ENCODE results near the gene PSMB3. TPM values are rescaled to one million over a fixed set of nuclear protein-coding genes. Genes with fewer than 3 reads are reported as not detected.
A peak's percentile ranks its signal among the peaks of the same experiment; 100 is the strongest.

The PSMB3 gene
- total and polyA plus RNA-seq, 10 donors, result 119 to 235 (median 172) TPM

DNA sequence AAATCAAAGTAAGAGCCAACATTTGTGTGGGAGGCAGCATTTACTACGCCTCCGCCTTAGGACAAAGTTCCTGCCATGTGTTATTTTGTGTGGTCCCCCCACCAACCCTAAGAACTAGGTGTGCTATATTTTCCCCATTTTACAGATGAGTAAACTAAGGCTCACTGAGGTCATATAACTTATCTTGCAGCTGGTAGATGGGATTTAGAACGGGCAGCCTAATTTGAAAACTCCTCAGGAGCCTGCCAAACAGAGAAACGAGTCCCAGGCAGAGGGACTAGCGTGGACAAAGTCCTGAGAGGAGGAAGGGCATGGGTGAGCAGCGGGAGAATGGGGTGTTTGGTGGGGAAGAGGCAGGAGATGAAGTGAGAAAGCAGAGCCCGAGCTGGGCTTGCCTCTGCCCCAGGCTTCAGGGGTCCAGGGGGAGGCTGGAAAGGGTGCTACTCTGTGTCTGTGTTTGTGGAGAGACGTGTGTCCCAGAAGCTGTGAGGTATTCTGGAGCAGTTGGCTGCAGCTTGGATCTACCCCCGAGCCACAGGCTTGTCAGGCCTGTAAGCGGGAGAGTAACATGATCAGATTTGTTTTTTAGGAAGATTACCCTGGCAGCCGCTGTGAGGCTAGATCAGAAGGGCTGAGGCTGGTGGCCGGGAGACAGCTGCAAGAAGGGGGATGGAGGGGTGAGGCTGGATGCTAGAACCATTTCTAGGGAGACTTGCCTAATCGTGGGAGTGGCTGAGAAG, 42.5 kb upstream of the PSMB3 start:
- peaks cover 11 to 71% (median 30%) of the 10 kb centered on the region in 6 donors for H3K4me1 ChIP-seq
- peaks cover 0 to 8% (median 0%) of the 10 kb centered on the region in 7 donors for H3K27me3 ChIP-seq (replicated peaks in 1 of 7)
- peaks cover 5 to 80% (median 68%) of the 10 kb centered on the region in 6 donors for H3K36me3 ChIP-seq
- no peak overlapping the region for H3K4me3 ChIP-seq
- no peak overlapping the region for H3K27ac ChIP-seq
- no peak for DNase-seq
- TF ChIP-seq POLR2A (IDR thresholded peaks at IDR 0.05) (no peak), POLR2AphosphoS5 (IDR thresholded peaks at IDR 0.05) (no peak)
- TF ChIP-seq, protein P1, sequence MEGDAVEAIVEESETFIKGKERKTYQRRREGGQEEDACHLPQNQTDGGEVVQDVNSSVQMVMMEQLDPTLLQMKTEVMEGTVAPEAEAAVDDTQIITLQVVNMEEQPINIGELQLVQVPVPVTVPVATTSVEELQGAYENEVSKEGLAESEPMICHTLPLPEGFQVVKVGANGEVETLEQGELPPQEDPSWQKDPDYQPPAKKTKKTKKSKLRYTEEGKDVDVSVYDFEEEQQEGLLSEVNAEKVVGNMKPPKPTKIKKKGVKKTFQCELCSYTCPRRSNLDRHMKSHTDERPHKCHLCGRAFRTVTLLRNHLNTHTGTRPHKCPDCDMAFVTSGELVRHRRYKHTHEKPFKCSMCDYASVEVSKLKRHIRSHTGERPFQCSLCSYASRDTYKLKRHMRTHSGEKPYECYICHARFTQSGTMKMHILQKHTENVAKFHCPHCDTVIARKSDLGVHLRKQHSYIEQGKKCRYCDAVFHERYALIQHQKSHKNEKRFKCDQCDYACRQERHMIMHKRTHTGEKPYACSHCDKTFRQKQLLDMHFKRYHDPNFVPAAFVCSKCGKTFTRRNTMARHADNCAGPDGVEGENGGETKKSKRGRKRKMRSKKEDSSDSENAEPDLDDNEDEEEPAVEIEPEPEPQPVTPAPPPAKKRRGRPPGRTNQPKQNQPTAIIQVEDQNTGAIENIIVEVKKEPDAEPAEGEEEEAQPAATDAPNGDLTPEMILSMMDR (IDR thresholded peaks at IDR 0.05 in 8 of 11, conservative IDR thresholded peaks at IDR 0.05 in 3 of 11), result no peak
- 86 to 92% (median 90%) methylated on average over 13 of the region's 13 CpGs for WGBS, 5 donors
- intact Hi-C loops (cut with DNase I; ENCODE audit: low total_unique reads), result no loop called here
- no peaks in the 10 kb centered on the region for H3K9me3 ChIP-seq

DNA sequence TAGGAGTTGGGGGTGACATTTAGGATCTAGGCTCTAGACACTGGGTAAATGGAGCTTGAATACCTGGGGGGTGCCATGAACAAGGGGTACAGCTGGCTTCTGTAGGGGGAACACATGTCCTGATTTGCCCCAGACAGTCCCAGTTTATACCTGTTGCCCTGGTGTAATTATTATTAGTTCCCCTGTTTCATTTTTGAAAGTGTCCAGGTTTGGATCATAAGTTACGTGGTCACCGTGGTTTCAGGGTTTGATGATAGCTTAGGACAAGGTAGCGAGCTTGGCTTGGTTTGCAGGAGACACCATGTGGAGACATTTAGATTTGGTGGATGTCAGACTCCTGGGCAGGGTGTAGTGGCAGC, 42.0 kb upstream of the PSMB3 start:
- peaks cover 11 to 73% (median 30%) of the 10 kb centered on the region in 6 donors for H3K4me1 ChIP-seq
- WGBS, 5 donors, result 89 to 96% (median 93%) methylated on average over 3 of the region's 3 CpGs
- H3K27ac ChIP-seq, result no peak overlapping the region
- intact Hi-C loops (cut with DNase I; ENCODE audit: low total_unique reads), result no loop called here
- peaks cover 5 to 86% (median 73%) of the 10 kb centered on the region in 6 donors for H3K36me3 ChIP-seq
- no peak overlapping the region for H3K4me3 ChIP-seq
- no peak for TF ChIP-seq POLR2AphosphoS5 (IDR thresholded peaks at IDR 0.05)
- no peak for TF ChIP-seq POLR2A (IDR thresholded peaks at IDR 0.05)
- TF ChIP-seq, protein P1 (IDR thresholded peaks at IDR 0.05 in 8 of 11, conservative IDR thresholded peaks at IDR 0.05 in 3 of 11), result no peak
- DNase-seq, result no peak
- no peaks in the 10 kb centered on the region for H3K9me3 ChIP-seq
- peaks cover 0 to 7% (median 0%) of the 10 kb centered on the region in 7 donors for H3K27me3 ChIP-seq (replicated peaks in 1 of 7)

DNA sequence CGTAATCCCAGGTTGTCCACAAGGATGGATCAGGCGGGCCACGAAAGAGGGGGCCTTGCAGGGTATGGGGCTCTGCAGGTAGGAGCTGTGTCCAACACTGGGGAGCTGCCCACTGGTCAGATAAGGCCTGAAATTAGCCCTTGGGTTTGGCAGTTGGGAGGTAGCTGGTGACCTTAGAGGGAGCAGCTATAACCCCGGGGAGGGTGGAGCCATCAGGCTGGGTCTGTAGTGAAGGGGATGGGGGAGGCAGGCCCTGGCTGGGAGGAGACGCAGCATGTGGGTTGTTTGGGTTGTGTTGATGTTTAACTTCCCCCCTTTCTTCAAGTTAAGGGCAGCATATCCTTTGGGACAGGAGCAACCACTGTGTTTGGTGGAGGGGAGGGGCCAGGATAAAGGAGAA, 41.6 kb upstream of the PSMB3 start:
- intact Hi-C loops (cut with DNase I; ENCODE audit: low total_unique reads), result no loop called here
- WGBS, 5 donors, result 78 to 88% (median 84%) methylated on average over 5 of the region's 5 CpGs
- H3K27me3 ChIP-seq (replicated peaks in 1 of 7), result peaks cover 0 to 3% (median 0%) of the 10 kb centered on the region in 7 donors
- no peak overlapping the region for H3K4me3 ChIP-seq
- TF ChIP-seq, protein P1 (IDR thresholded peaks at IDR 0.05 in 8 of 11, conservative IDR thresholded peaks at IDR 0.05 in 3 of 11), result no peak
- TF ChIP-seq POLR2A (IDR thresholded peaks at IDR 0.05) (no peak), POLR2AphosphoS5 (IDR thresholded peaks at IDR 0.05) (no peak)
- no peak for DNase-seq
- H3K27ac ChIP-seq, result no peak overlapping the region
- no peaks in the 10 kb centered on the region for H3K9me3 ChIP-seq
- H3K36me3 ChIP-seq, result peaks cover 5 to 90% (median 77%) of the 10 kb centered on the region in 6 donors
- peaks cover 11 to 73% (median 28%) of the 10 kb centered on the region in 6 donors for H3K4me1 ChIP-seq

DNA sequence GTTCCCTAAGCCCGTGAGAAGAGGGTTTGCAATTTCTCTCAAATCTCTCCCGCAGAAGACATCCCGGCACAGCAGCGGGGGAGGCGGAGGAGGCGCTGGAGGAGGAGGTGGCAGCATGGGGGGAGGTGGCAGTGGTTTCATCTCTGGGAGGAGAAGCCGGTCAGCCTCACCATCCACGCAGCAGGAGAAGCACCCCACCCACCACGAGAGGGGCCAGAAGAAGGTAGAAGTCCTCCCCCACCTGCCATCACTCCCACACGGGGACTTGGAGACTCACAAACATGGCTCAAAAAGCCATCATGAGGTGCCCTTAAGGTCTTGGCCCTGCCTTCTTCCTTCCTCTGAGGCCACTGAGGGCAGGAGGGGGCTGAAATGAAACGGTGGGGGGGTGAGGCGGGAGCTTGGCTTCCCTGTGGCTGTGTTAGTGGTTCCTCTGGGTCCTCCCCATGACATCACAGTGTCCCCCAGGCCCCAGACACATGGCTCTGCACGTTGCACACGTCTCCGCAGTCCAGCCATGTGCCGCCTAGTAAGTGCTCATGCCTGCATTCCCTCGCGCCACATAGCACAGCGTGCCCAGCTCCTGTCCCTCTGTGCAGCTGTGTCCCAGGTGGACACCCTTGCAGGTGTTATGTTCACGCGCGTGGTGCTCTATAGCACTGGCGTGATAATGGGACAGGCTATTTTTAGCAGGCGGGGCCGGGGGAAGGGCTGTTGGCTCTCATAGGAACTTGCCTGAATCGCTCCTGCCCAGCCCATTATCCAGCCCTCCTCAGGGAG, 40.6 kb upstream of the PSMB3 start:
- TF ChIP-seq, protein P1 (IDR thresholded peaks at IDR 0.05 in 8 of 11, conservative IDR thresholded peaks at IDR 0.05 in 3 of 11), result no peak
- no peak for TF ChIP-seq POLR2A (IDR thresholded peaks at IDR 0.05)
- TF ChIP-seq POLR2AphosphoS5 (IDR thresholded peaks at IDR 0.05), result peak in 2 of 3 donors; percentile 11 to 64
- intact Hi-C loops (cut with DNase I; ENCODE audit: low total_unique reads), result no loop called here
- Histone ChIP-seq H3K4me3 (no peak overlapping the region), H3K9me3 (no peaks in the 10 kb centered on the region), H3K27me3 (replicated peaks in 1 of 7) (no peaks in the 10 kb centered on the region), H3K27ac (no peak overlapping the region), H3K36me3 (peaks cover 5 to 100% (median 87%) of the 10 kb centered on the region in 6 donors), H3K4me1 (peaks cover 6 to 63% (median 19%) of the 10 kb centered on the region in 6 donors)
- WGBS, 5 donors, result 50 to 71% (median 66%) methylated on average over 25 to 26 of the region's 26 CpGs
- DNase-seq, result no peak

Data from spleen (tissue), 11 donors.